GM12891 (cell line): Measurements from ENCODE around the gene SSTR5.

Experiments
- DNase-seq: peaks from one replicate; pipeline ENCODE4 v3.0.0; 2011; ENCODE audit warnings: low spot score; ENCODE audit not compliant: insufficient read length
- FAIRE-seq: peaks from 2 replicates; lab custom pipeline; 2011; peaks lifted over from hg19 to GRCh38; lab: Jason Lieb, UNC
- PAX5 ChIP-seq: IDR thresholded peaks from 2 replicates; pipeline ENCODE4 v1.6.1; 2011; ENCODE audit warnings: low read length, moderate library complexity, mild to moderate bottlenecking; ENCODE audit not compliant: insufficient read depth, severe bottlenecking
- POLR2A ChIP-seq: IDR thresholded peaks from 2 replicates; pipeline ENCODE4 v1.6.1; 2011; ENCODE audit warnings: low read depth, low read length, control low read depth
- POLR2AphosphoS5 ChIP-seq: IDR thresholded peaks from 2 replicates; pipeline ENCODE4 v1.6.1; 2011; ENCODE audit warnings: low read depth, low read length, control low read depth
- POU2F2 ChIP-seq: IDR thresholded peaks from 2 replicates; pipeline ENCODE4 v1.6.1; 2011; ENCODE audit warnings: low read depth, mild to moderate bottlenecking, control low read depth, low read length, moderate library complexity
- SPI1 ChIP-seq: IDR thresholded peaks from 2 replicates; pipeline ENCODE4 v1.6.1; 2011; ENCODE audit warnings: low read depth, low read length, control low read depth
- TAF1 ChIP-seq: IDR thresholded peaks from 2 replicates; pipeline ENCODE4 v1.6.1; 2011; ENCODE audit warnings: low read depth, low read length, control low read depth

Gene SSTR5

DNA sequence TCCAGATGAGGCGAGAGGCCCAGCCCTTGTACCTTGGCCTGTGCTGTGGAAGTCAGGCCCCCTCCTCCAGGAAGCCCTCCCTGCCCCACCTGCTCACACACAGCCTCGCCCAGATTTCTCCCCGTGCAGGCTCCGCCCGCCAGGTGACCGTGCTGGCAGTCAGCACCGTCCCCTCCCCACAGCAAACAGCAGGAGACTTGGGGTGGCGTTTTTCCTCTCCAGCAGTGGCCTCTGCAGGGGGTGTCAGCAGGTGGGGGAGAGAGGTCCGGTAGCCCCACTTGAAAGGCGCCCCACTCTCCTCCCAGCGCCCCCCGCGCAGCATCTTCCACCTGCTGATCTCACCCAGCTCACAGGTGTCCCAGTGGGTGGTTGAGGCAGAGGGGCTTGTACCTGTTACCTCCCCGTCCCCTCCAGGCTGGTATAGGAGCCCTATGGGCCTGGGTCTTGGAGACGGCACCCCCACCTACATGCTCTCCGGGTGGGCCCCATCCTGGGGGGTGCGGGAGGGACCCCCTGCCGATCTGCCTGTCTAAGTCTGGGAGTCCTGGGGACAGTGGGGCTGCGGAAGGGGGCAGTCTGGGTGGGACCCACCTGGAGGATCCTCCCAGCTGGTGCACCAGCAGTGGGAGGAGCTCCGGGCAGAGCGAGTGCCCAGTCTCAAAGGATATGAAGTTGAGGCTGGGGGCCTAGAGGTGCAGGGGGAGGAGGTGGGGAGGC lies 27.7 kb downstream of the SSTR5 start:
- TF ChIP-seq SPI1 (no peak), PAX5 (no peak), POLR2A (no peak), POLR2AphosphoS5 (no peak), POU2F2 (no peak), TAF1 (no peak)
- DNase-seq (no peak), FAIRE-seq (no peak)

- TF ChIP-seq POLR2A: no peak
- no peak for TF ChIP-seq POU2F2
- TF ChIP-seq PAX5: no peak
- no peak for TF ChIP-seq TAF1
- TF ChIP-seq SPI1: no peak
- TF ChIP-seq POLR2AphosphoS5: no peak
- FAIRE-seq (no peak), DNase-seq (no peak)
Observed at GRCh38 chr16:1101133-1101532, 28.6 kb downstream of the SSTR5 start.

DNA sequence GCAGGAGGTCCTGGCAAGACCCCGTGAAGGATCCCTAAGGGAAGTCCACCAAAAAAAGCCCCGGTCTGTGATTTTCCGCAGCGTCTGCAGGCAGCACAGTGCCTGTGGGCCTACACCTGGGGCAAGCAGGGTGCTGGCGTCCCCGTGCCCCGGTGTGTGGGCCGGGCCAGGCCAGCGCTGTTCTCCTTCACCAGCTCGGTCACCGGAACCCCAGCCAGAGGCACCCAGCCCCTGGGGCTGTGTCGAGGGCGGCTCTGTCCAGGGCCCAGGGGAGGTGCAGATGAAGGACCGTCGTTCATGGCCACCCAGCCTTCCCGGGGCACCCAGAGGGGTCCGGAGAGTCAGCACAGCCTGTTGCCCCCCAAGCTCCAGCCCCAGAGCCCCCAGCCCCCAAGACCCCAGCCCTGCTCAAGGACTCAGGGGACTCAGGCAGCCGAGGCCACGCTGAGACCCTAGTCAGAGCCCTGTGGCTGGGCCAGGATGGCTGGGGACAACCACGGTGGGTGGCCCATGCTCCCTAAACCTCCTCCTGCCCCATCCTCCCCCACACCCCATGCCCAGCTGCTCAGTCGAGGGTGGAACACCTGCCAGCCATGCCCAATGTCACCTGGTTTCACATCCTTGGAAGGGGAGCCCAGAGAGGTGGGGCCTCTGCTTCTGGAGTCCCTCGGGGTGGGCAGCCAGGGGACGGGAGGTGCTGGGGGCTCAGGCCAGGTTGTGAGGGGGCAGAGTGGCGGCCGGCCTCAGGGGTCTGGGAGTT lies 29.2 kb downstream of the SSTR5 start:
- DNase-seq (no peak), FAIRE-seq (no peak)
- TF ChIP-seq TAF1: no peak
- no peak for TF ChIP-seq PAX5
- no peak for TF ChIP-seq POLR2AphosphoS5
- TF ChIP-seq SPI1: no peak
- no peak for TF ChIP-seq POU2F2
- no peak for TF ChIP-seq POLR2A

DNA sequence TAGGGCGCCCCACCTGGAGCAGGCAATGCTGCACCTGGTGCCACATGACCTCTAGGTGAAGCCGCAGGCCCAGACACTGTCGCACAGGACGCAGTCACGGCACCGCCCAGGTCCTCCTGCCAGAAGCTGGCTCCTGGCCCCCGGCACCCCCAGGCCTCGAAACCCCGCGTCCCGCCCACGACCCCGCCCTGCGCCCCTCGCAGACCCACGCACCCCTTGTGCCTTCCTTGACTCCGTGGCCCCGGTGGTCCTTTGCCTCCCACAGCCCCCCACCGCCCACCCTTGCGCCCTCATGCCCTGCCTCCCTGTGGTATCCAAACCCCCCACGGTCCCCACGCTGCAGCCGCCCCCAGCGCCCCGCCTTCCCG lies 29.8 kb downstream of the SSTR5 start:
- no peak for TF ChIP-seq POLR2A
- TF ChIP-seq PAX5: no peak
- no peak for TF ChIP-seq SPI1
- no peak for DNase-seq
- FAIRE-seq: no peak

GRCh38 chr16:1102921-1103635 lies 30.5 kb downstream of the SSTR5 start:
- TF ChIP-seq POLR2AphosphoS5 (no peak), SPI1 (no peak), PAX5 (no peak), POU2F2 (no peak), POLR2A (no peak), TAF1 (no peak)
- peak; percentile 85 for FAIRE-seq
- DNase-seq: peak; percentile 95

DNA sequence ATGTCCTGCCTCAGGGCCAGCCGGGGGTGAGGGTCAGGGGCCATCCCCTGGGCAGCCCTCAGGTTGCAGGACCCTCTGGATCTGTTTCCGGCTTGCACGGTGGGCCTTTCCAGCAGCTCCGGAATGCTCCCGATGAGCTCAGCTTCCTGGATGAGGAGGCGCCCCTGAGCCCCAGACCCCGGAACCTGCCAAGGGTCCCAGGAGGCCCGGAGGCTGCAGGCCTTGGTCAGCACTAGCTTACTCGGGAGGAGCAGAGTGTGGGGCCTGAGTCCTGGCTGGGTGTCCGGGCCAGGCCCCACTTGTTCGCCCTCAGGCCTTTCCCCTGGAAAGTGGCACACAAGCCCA lies 31.1 kb downstream of the SSTR5 start:
- no peak for DNase-seq
- FAIRE-seq: no peak
- TF ChIP-seq SPI1 (no peak), POLR2AphosphoS5 (no peak), TAF1 (no peak), POLR2A (no peak), PAX5 (no peak)

GRCh38 chr16:1105888-1106620 lies 33.5 kb downstream of the SSTR5 start:
- DNase-seq: peak; percentile 85
- no peak for FAIRE-seq
- TF ChIP-seq POU2F2: no peak
- TF ChIP-seq POLR2AphosphoS5: no peak
- no peak for TF ChIP-seq PAX5
- TF ChIP-seq POLR2A: no peak
- TF ChIP-seq SPI1: no peak
- no peak for TF ChIP-seq TAF1

GRCh38 chr16:1106659-1107058 lies 34.1 kb downstream of the SSTR5 start:
- FAIRE-seq (no peak), DNase-seq (no peak)
- no peak for TF ChIP-seq POLR2AphosphoS5

GRCh38 chr16:1107141-1107540 lies 34.6 kb downstream of the SSTR5 start:
- DNase-seq (no peak), FAIRE-seq (no peak)
- TF ChIP-seq PAX5 (no peak), POLR2AphosphoS5 (no peak), SPI1 (no peak), POLR2A (no peak), TAF1 (no peak)
